PC-3 (cell line): ENCODE results near the gene COL8A1. TPM values are rescaled to one million over a fixed set of nuclear protein-coding genes. Genes with fewer than 3 reads are reported as not detected.

Experiments used
- ATAC-seq: fragments of 200-7000 bp; cut with Tn5 transposase; 2 replicates; pipeline ENCODE4 v1.9.1; 2020; ENCODE audit warnings: mild to moderate bottlenecking, moderate library complexity
- BruUV-seq: library from RNA; stranded (reverse); fragments of 400-500 nt; replicated peaks from 2 replicates; lab custom pipeline; 2021; lab: Mats Ljungman, UMichigan
- CTCF ChIA-PET: fragments of 300-600 bp; sonication (Branson Sonifier 250); formaldehyde crosslinking; loops from one replicate; lab custom pipeline; 2022; ENCODE audit warnings: antibody characterized with exemption; lab: Charles Lee
- POLR2A ChIA-PET: fragments of 300-600 bp; sonication (Branson Sonifier 250); formaldehyde crosslinking; loops from one replicate; lab custom pipeline; 2022; ENCODE audit warnings: antibody characterized with exemption; ENCODE audit not compliant: unreplicated experiment; lab: Charles Lee
- DNase-seq: peaks from one replicate; pipeline ENCODE4 v3.0.0-alpha.2; 2015
- H2AFZ ChIP-seq: fragments of 300-600 bp; sonication (generic); 2 replicates; pipeline ENCODE4 v1.6.0; 2016; ENCODE audit warnings: antibody characterized with exemption, low read length
- H3F3A ChIP-seq: fragments of 300-600 bp; sonication (generic); one replicate; pipeline ENCODE4 v1.6.0; 2017; ENCODE audit warnings: antibody characterized with exemption, low read length, control low read depth, mild to moderate bottlenecking; ENCODE audit not compliant: unreplicated experiment
- H3K27ac ChIP-seq: fragments of 300-600 bp; sonication (generic); 2 replicates; pipeline ENCODE4 v1.5.1; 2016; ENCODE audit warnings: mild to moderate bottlenecking, low read length
- H3K27me3 ChIP-seq: fragments of 300-600 bp; sonication (generic); 2 replicates; pipeline ENCODE4 v1.6.1; 2016; ENCODE audit warnings: low read length, mixed read lengths
- H3K36me3 ChIP-seq: fragments of 300-600 bp; sonication (generic); 2 replicates; pipeline ENCODE4 v1.6.1; 2016; ENCODE audit warnings: low read depth, mixed run types, low read length, mixed read lengths
- H3K4me1 ChIP-seq: fragments of 300-600 bp; sonication (generic); 2 replicates; pipeline ENCODE4 v1.5.1; 2016; ENCODE audit warnings: low read length; ENCODE audit not compliant: insufficient read depth
- H3K4me2 ChIP-seq: fragments of 300-600 bp; sonication (generic); 2 replicates; pipeline ENCODE4 v1.6.0; 2016; ENCODE audit warnings: low read length
- H3K4me3 ChIP-seq: fragments of 300-600 bp; sonication (generic); 2 replicates; pipeline ENCODE4 v1.5.1; 2016; ENCODE audit warnings: mild to moderate bottlenecking, low read length, mixed read lengths
- H3K79me2 ChIP-seq: fragments of 300-600 bp; sonication (generic); 2 replicates; pipeline ENCODE4 v1.6.1; 2017; ENCODE audit warnings: low read length, mixed read lengths
- H3K9ac ChIP-seq: fragments of 300-600 bp; sonication (generic); 2 replicates; pipeline ENCODE4 v1.6.0; 2016; ENCODE audit warnings: mild to moderate bottlenecking, low read length
- H3K9me2 ChIP-seq: fragments of 300-600 bp; sonication (generic); replicated peaks from 2 replicates; pipeline ENCODE4 v1.6.1; 2016; ENCODE audit warnings: mixed run types, low read length, mixed read lengths
- H3K9me3 ChIP-seq: fragments of 300-600 bp; sonication (generic); 2 replicates; pipeline ENCODE4 v1.6.1; 2016; ENCODE audit warnings: low read length, mixed read lengths
- H4K20me1 ChIP-seq: fragments of 300-600 bp; sonication (generic); 2 replicates; pipeline ENCODE4 v1.6.1; 2016; ENCODE audit warnings: low read length, mixed read lengths
- CTCF ChIP-seq: fragments of 300-600 bp; sonication (generic); conservative IDR thresholded peaks from 2 replicates; pipeline ENCODE4 v1.5.1; 2017; ENCODE audit warnings: antibody characterized with exemption, low read depth, mild to moderate bottlenecking, low read length
- EZH2 ChIP-seq: fragments of 300-600 bp; sonication (generic); IDR thresholded peaks from one replicate; pipeline ENCODE4 v1.6.1; 2017; ENCODE audit warnings: antibody characterized with exemption, mild to moderate bottlenecking, low read length; ENCODE audit not compliant: unreplicated experiment
- EZH2phosphoT487 ChIP-seq: fragments of 300-600 bp; sonication (generic); IDR thresholded peaks from 2 replicates; pipeline ENCODE4 v1.6.1; 2018; ENCODE audit warnings: mild to moderate bottlenecking, antibody characterized with exemption, low read length, borderline replicate concordance
- intact Hi-C: fragments of 100-400 bp; cut with micrococcal nuclease; formaldehyde crosslinking; loops from 2 replicates; pipeline ENCODE4 v1.9.0; 2023
- total RNA-seq: library from RNA; depleted of rRNA; stranded (reverse); fragments of >200 nt; gene quantifications from 2 replicates; pipeline ENCODE4 v1.2.3, GENCODE V29; 2014

COL8A1 gene
- total RNA-seq, 1 experiment from 2014 or later, result 2.4 TPM

GRCh38 chr3:99634881-99635280, 3.5 kb upstream of the COL8A1 start:
- POLR2A ChIA-PET, result no interaction called here
- no TSS peak for BruUV-seq

GRCh38 chr3:99635348-99635747, 3.0 kb upstream of the COL8A1 start:
- H3K9me3 ChIP-seq, result no peaks in the 10 kb centered on the region
- no TSS peak for BruUV-seq
- no peaks in the 10 kb centered on the region for H3K9me2 ChIP-seq
- POLR2A ChIA-PET, result interaction anchor here (0.7 kb wide), 1 partner anchor 94 kb away, joined by 5 read pairs; no protein-coding TSS in a partner anchor
- no peak overlapping the region for H3K4me3 ChIP-seq
- no peak for ATAC-seq
- peaks cover 52% of the 10 kb centered on the region for H3K4me1 ChIP-seq
- no peak overlapping the region for H3K9ac ChIP-seq
- peaks cover 6% of the 10 kb centered on the region for H3F3A ChIP-seq
- no peaks in the 10 kb centered on the region for H3K79me2 ChIP-seq
- no peaks in the 10 kb centered on the region for H4K20me1 ChIP-seq
- intact Hi-C loops, result loop anchor here (2.0 to 10.0 kb wide), 3 partner anchors 85 to 461 kb away; no protein-coding TSS in a partner anchor
- no peak overlapping the region for H3K27ac ChIP-seq
- H3K4me2 ChIP-seq, result no peak overlapping the region
- DNase-seq, result no peak
- H3K27me3 ChIP-seq, result no peaks in the 10 kb centered on the region
- CTCF ChIA-PET, result no interaction called here
- H3K36me3 ChIP-seq, result no peaks in the 10 kb centered on the region
- TF ChIP-seq EZH2phosphoT487 (no peak), EZH2 (no peak), CTCF (no peak)
- no peak overlapping the region for H2AFZ ChIP-seq

More at GRCh38 chr3:99634881-99635280, 3.5 kb upstream of the COL8A1 start:
- H3K27ac ChIP-seq, result no peak overlapping the region
- H3K9me3 ChIP-seq, result no peaks in the 10 kb centered on the region
- no peak overlapping the region for H3K4me2 ChIP-seq
- no peaks in the 10 kb centered on the region for H4K20me1 ChIP-seq
- CTCF ChIA-PET, result no interaction called here
- no peaks in the 10 kb centered on the region for H3K9me2 ChIP-seq
- H3K9ac ChIP-seq, result no peak overlapping the region
- no peaks in the 10 kb centered on the region for H3K27me3 ChIP-seq
- no peaks in the 10 kb centered on the region for H3K36me3 ChIP-seq
- no peak overlapping the region for H2AFZ ChIP-seq
- no peak overlapping the region for H3K4me3 ChIP-seq
- H3K4me1 ChIP-seq, result peaks cover 56% of the 10 kb centered on the region
- DNase-seq (peak; percentile 19), ATAC-seq (no peak)
- peaks cover 8% of the 10 kb centered on the region for H3F3A ChIP-seq
- intact Hi-C loops, result loop anchor here (2.0 to 10.0 kb wide), 3 partner anchors 84 to 460 kb away; no protein-coding TSS in a partner anchor
- TF ChIP-seq EZH2phosphoT487, result no peak
- TF ChIP-seq EZH2, result no peak
- no peak for TF ChIP-seq CTCF
- no peaks in the 10 kb centered on the region for H3K79me2 ChIP-seq

- Histone ChIP-seq H3K79me2 (no peaks in the 10 kb centered on the region), H3K36me3 (no peaks in the 10 kb centered on the region), H3K4me1 (peaks cover 36% of the 10 kb centered on the region), H3K9me3 (no peaks in the 10 kb centered on the region), H3K27ac (peak overlapping the region; percentile 79), H3K9ac (no peak overlapping the region; the same call in 1 of the 2 replicates), H3K9me2 (no peaks in the 10 kb centered on the region), H4K20me1 (no peaks in the 10 kb centered on the region), H3K27me3 (no peaks in the 10 kb centered on the region), H3F3A (peaks cover 4% of the 10 kb centered on the region), H3K4me2 (peak overlapping the region; percentile 92), H2AFZ (peak overlapping the region; percentile 87), H3K4me3 (peak overlapping the region; percentile 72)
- intact Hi-C loops, result loop anchor here (5.0 to 10.0 kb wide), 2 partner anchors 385 to 462 kb away; no protein-coding TSS in a partner anchor
- POLR2A ChIA-PET, result interaction anchor here (0.5 to 1.2 kb wide), 6 partner anchors 15 to 896 kb away, joined by 3 to 16 read pairs (median 7); no protein-coding TSS in a partner anchor
- ATAC-seq, result peak; percentile 48
- no TSS peak for BruUV-seq
- TF ChIP-seq EZH2 (no peak), EZH2phosphoT487 (no peak), CTCF (0 out of 2 replicates have a peak, but pooled peaks have one; percentile 49)
- DNase-seq, result peak; percentile 76
- CTCF ChIA-PET, result interaction anchor here (0.6 to 0.7 kb wide), 6 partner anchors 10 to 616 kb away, joined by 3 to 12 read pairs (median 5); no protein-coding TSS in a partner anchor
Observed at GRCh38 chr3:99637016-99637367, 1.4 kb upstream of the COL8A1 start.
